HG03575 (cell line): ENCODE measurements around the gene RBM23.
"Not testable (repeated sequence)": the region's sequence is repeated elsewhere in the genome, so short reads cannot be mapped to it uniquely, and the experiment has no call there.

Source experiments
- ATAC-seq: cut with Tn5 transposase; IDR thresholded peaks from one replicate; pipeline ENCODE4 v1.9.1; 2021; ENCODE audit not compliant: unreplicated experiment, insufficient number of reproducible peaks, low FRiP score; ENCODE audit errors: extremely low read depth

The RBM23 gene

GRCh38 chr14:22872033-22872832 lies 46.7 kb downstream of the RBM23 start:
- no peak for ATAC-seq

DNA sequence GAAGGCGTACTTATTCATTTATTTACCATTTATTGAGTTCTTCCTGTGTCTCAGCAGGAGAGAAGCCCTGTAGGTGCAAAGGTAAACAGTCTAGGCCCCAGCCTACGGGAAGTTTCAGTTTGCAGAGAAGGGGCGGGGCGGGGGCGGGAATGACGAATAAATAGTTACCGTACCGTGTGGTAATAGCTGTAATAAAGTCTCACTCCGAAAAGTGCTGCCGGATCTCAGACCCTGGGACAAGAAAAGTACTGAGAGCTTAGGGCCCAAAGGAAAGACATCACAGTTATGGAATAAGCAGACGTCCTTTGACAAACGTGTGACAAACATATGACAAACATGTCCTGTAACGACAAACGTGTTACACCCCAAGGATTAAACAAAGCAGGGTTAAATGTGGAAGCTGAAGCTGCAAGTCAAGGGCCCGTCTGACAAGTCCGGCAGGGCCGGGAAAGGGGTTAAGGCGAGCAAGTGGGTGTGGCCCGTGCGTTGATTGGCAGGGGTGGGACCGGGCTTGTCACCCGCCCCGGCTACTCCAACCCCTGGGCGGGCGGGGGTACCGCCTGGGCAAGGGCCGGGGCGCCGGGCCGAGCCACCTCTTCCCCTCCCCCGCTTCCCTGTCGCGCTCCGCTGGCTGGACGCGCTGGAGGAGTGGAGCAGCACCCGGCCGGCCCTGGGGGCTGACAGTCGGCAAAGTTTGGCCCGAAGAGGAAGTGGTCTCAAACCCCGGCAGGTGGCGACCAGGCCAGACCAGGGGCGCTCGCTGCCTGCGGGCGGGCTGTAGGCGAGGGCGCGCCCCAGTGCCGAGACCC lies 47.5 kb downstream of the RBM23 start, which contains the start of gene LRP10:
LRP10 (plus strand) TSS at position 517 of the 809 bp plus-strand sequence. CDS start 564 bp downstream, outside the sequence.
- peak; percentile 35 for ATAC-seq

GRCh38 chr14:22870811-22871223 lies 48.1 kb downstream of the RBM23 start:
- peak; percentile 45 for ATAC-seq

- ATAC-seq = no peak
Measured at GRCh38 chr14:22866874-22867273, 52.1 kb downstream of the RBM23 start.

GRCh38 chr14:22865424-22866405 lies 53.2 kb downstream of the RBM23 start:
- no peak for ATAC-seq

DNA sequence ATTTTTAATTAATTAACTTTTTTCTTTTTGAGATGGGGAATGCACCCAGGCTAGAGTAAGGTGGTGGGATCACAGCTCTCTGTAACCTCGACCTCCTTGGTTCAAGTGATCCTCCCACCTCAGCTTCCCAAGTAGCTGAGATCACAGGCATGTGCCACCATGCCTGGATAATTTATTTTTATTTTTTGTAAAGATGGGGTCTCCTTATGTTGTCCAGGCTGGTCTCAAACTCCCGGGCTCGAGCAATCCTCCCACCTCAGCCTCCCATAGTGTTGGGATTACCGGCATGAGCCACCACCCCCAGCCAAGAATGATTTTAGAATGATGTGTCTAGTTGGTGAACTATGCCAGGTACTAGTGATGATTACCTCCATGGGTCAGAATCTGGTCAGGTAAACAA lies 54.0 kb downstream of the RBM23 start:
- no peak for ATAC-seq

GRCh38 chr14:22861651-22862050 lies 57.3 kb downstream of the RBM23 start:
- ATAC-seq = no peak

- not testable (repeated sequence) for ATAC-seq
Measured at GRCh38 chr14:22860377-22860776, 58.6 kb downstream of the RBM23 start.

GRCh38 chr14:22856428-22856827 lies 62.5 kb downstream of the RBM23 start:
- ATAC-seq = no peak

DNA sequence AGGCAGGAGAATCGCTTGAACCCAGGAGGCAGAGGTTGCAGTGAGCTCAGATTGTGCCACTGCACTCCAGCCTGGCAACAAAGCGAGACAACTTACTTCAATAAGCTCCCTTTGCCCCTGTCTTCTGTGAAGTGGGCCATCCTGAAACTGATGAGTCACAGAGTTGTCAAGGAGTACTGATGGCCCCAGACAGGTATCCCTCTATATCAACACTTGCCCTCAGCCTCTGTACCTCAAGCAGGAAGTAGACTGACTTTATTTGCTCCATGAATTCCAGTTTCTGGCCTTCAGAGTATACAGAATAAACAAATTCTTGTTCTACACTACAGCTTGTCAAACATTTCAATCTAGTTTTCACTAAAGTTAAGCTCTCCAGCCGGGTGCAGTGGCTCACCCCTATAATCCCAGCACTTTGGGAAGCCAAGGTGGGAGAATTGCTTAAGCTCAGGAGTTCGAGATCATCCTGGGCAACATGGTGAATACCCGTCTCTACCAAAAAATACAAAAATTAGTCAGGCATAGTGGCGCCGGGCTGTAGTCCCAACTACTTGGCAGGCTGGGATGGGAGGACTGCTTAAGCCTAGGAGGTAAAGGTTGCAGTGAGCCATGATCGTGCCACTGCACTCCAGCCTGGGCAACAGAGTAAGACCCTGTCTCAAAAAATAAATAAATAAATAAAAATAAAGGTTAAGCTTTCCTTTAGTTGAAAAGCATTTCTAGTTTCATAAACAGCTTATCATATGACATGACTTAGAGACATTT lies 63.8 kb downstream of the RBM23 start:
- ATAC-seq = no peak

- ATAC-seq = not testable (repeated sequence)
Measured at GRCh38 chr14:22854296-22854695, 64.7 kb downstream of the RBM23 start.

DNA sequence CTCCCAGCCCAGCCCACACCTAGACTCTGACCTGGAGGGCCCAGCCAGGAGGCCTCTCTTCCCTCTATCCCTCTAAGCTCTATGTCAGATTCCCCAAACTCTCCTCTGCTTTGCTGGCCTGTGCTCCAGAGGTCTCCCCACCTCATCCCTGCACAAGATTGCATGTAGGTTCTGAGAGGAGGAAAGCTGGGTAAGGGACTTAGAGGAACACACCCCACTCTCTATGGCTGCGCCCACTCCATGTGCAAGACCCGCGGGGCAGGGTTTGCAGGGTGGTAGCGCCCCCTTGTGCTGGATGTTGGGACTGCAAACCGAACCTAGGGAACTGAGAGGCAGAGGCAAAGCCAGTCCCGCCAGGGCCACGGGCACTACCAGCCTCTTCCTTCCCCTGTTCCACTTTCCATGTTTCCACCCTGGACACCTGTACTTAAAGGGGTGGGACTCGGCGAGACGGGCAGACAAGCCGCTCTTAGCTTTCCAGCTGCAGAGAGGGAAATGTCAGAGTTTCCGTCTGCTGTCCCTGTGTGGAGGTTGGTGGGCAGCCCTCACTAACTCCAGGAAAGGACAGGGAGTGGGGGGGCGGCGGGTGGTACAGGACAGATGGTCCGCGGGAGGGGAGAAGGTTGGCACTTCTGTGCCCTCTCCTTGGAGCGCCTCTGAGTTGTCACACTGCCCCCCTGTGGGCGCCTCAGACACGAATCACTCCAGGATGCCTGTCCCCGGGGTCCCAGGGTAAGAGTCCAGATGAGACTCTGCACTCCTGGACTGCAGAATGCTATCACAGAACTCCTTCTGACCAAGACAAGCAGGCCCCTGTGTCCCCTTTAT lies 65.8 kb downstream of the RBM23 start:
- ATAC-seq = no peak

DNA sequence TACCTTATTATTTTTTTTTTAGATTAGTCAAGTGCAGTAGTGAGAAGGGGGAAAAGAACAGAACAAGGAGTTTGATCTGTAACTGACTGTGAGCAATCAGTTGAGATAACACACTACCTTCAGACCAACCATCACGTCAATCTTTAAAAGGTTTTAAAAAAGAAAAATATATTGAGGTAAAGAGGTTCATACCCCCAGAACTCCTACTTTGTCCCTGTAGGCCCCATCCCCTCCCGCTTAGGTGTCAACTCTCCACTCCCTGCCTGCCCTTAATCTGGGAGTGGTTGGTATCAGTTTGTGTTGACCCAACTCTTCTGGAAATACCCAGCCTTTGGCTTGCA lies 66.4 kb downstream of the RBM23 start:
- no peak for ATAC-seq

DNA sequence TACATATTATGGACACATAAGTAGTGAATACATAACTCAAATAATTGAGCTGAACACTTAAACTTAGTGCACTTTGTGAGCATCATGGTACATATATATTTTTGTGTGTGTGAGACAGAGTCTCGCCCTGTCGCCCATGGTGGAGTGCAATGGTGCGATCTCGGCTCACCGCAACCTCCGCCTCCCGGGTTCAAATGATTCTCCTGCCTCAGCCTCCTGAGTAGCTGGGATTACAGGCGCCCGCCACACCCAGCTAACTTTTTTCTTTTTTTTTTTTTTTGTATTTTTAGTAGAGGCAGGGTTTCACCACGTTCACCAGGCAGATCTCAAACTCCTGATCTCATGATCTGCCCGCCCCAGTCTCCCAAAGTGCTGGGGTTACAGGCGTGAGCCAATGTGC lies 66.8 kb downstream of the RBM23 start:
- not testable (repeated sequence) for ATAC-seq

- no peak for ATAC-seq
Measured at GRCh38 chr14:22850944-22851764, 67.8 kb downstream of the RBM23 start.

DNA sequence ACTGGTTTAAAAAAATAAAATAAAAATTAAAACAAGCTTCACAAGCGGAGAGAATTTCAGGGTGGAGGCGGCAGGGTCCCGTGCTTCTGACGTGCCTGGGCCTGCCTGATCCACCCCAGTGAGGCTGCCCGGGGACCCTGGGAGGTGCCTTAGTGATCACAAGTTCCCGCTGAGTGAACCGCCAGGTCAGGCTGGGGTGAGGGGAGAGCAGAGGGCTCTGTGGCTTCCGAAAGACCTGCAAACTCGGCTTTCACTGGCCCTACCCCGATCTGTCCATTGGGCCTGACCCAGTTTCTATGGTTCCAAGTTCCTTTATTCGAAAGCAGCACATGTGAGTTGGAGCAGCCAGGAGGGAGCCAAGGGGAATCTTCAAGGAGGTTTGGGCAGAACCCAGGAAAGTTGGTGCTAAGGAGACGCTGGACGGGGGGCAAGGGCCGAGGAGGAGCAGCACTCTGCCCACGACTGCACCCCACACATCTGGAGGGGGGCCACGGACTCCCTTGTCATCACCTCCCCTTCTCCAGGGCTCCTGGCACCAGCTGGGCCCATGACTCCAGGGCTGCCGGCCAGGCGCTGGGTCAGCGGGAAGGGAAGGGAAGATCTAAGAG lies 69.6 kb downstream of the RBM23 start:
- no peak for ATAC-seq
